Measurements from ENCODE around the gene DYNLT4.
"Not testable (repeated sequence)": the region's sequence is repeated elsewhere in the genome, so short reads cannot be mapped to it uniquely, and the experiment has no call there.

DNA sequence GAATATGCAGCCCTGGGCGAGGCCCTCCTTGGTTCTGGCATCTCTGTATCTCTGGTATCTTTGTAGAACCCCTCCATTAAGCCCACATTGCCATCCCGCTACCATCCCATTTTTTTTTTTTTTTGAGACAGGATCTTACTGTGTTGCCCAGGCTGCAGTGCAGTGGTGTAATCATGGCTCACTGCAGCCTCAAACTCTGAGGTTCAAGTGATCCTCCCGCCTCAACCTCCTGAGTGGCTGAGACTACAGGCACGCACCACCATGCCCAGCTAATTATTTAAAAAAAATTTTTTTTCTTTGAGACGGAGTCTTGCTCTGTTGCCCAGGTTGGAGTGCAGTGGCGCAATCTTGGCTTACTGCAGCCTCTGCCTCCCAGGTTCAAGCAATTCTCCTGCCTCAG, 17.2 kb upstream of the DYNLT4 start:
- TF ChIP-seq, protein P1, sequence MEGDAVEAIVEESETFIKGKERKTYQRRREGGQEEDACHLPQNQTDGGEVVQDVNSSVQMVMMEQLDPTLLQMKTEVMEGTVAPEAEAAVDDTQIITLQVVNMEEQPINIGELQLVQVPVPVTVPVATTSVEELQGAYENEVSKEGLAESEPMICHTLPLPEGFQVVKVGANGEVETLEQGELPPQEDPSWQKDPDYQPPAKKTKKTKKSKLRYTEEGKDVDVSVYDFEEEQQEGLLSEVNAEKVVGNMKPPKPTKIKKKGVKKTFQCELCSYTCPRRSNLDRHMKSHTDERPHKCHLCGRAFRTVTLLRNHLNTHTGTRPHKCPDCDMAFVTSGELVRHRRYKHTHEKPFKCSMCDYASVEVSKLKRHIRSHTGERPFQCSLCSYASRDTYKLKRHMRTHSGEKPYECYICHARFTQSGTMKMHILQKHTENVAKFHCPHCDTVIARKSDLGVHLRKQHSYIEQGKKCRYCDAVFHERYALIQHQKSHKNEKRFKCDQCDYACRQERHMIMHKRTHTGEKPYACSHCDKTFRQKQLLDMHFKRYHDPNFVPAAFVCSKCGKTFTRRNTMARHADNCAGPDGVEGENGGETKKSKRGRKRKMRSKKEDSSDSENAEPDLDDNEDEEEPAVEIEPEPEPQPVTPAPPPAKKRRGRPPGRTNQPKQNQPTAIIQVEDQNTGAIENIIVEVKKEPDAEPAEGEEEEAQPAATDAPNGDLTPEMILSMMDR (conservative IDR thresholded peaks at IDR 0.05; ENCODE audit: low read depth, low read length), result not testable (repeated sequence)
- not testable (repeated sequence) for TF ChIP-seq EZH2 (IDR thresholded peaks at IDR 0.05; ENCODE audit: borderline replicate concordance, low read depth, low read length, poor library complexity, severe bottlenecking)
